A673 (cell line): Measurements from ENCODE around the gene GRID1. TPM values are rescaled to one million over a fixed set of nuclear protein-coding genes. Genes with fewer than 3 reads are reported as not detected.

Source experiments
- BruUV-seq: library from RNA; stranded (reverse); fragments of 400-500 nt; replicated peaks from 2 replicates; lab custom pipeline; 2021; lab: Mats Ljungman, UMichigan
- CTCF ChIA-PET: fragments of 300-600 bp; sonication (Branson Sonifier 250); formaldehyde crosslinking; loops from one replicate; lab custom pipeline; 2022; ENCODE audit warnings: antibody characterized with exemption; lab: Charles Lee
- POLR2A ChIA-PET: fragments of 300-600 bp; sonication (Branson Sonifier 250); formaldehyde crosslinking; loops from one replicate; lab custom pipeline; 2022; ENCODE audit warnings: antibody characterized with exemption; ENCODE audit not compliant: low non-redundant PET; lab: Charles Lee
- DNase-seq: peaks from one replicate; pipeline ENCODE4 v3.0.0-alpha.2; 2015; ENCODE audit warnings: low spot score
- H3K27ac ChIP-seq: fragments of 200-600 bp; sonication (generic); 2 replicates; pipeline ENCODE4 v1.5.1; 2016; ENCODE audit warnings: mixed run types, low read depth, mild to moderate bottlenecking, mixed read lengths, antibody characterized with exemption, low read length; ENCODE audit not compliant: poor library complexity, severe bottlenecking
- H3K27me3 ChIP-seq: fragments of 200-600 bp; sonication (generic); replicated peaks from 2 replicates; pipeline ENCODE4 v1.6.1; 2017; ENCODE audit warnings: mixed run types, low read depth, mild to moderate bottlenecking, mixed read lengths, antibody characterized with exemption, low read length; ENCODE audit not compliant: insufficient read depth, poor library complexity
- H3K36me3 ChIP-seq: fragments of 200-600 bp; sonication (generic); 2 replicates; pipeline ENCODE4 v1.6.1; 2016; ENCODE audit warnings: mixed run types, mild to moderate bottlenecking, mixed read lengths, antibody characterized with exemption, low read length; ENCODE audit not compliant: insufficient read depth, poor library complexity, severe bottlenecking
- H3K4me1 ChIP-seq: fragments of 200-600 bp; sonication (generic); 2 replicates; pipeline ENCODE4 v1.6.1; 2017; ENCODE audit warnings: mixed run types, mild to moderate bottlenecking, mixed read lengths, antibody characterized with exemption, low read length; ENCODE audit not compliant: insufficient read depth, poor library complexity, severe bottlenecking
- H3K4me3 ChIP-seq: fragments of 200-600 bp; sonication (generic); 2 replicates; pipeline ENCODE4 v1.5.1; 2016; ENCODE audit warnings: low read depth, mixed run types, mild to moderate bottlenecking, mixed read lengths, low read length; ENCODE audit not compliant: poor library complexity, severe bottlenecking
- H3K9me3 ChIP-seq: fragments of 200-600 bp; sonication (generic); 2 replicates; pipeline ENCODE4 v1.6.1; 2016; ENCODE audit warnings: mixed run types, low read depth, mild to moderate bottlenecking, mixed read lengths, antibody characterized with exemption, low read length; ENCODE audit not compliant: poor library complexity, severe bottlenecking
- EZH2 ChIP-seq: fragments of 200-600 bp; sonication (generic); IDR thresholded peaks from 2 replicates; pipeline ENCODE4 v1.6.1; 2017; ENCODE audit warnings: borderline replicate concordance, low read depth, mild to moderate bottlenecking, mixed read lengths, antibody characterized with exemption, low read length; ENCODE audit not compliant: poor library complexity, severe bottlenecking
- intact Hi-C: fragments of 100-400 bp; cut with micrococcal nuclease; formaldehyde crosslinking; loops from one replicate; pipeline ENCODE4 v1.10.0; 2022; ENCODE audit not compliant: unreplicated experiment
- total RNA-seq: library from RNA; stranded (reverse); gene quantifications from 2 replicates; pipeline ENCODE4 v1.2.3, GENCODE V29; 2021
- TF ChIP-seq, protein P1 (sequence below): fragments of 300-800, 200-600 bp; sonication (generic); conservative IDR thresholded peaks from 2 replicates; pipeline ENCODE4 v1.5.1; 2017; ENCODE audit warnings: low read depth, mild to moderate bottlenecking, antibody characterized with exemption, low read length, moderate library complexity, mixed read lengths

Gene GRID1
- total RNA-seq, 1 experiment from 2014 or later = not detected

DNA sequence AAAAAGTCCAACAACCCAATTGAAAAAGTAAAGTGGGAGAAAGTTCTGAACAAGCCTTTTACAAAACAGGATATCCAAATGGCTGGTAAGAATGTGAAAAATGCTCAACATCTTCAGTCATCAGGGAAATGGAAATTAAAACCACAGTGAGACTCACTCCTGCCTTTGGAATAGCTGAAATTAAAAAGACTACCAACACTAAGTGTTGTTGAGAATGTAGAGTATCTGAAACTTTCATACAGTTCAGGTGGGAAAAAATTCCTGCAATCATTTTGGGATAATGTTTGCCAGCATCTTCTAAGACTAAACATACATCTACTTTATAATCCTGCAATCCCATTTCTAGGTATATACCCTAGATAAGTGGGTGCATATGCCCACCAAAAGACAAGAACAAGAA is 395.1 kb downstream of the GRID1 start:
- TF ChIP-seq, protein P1, sequence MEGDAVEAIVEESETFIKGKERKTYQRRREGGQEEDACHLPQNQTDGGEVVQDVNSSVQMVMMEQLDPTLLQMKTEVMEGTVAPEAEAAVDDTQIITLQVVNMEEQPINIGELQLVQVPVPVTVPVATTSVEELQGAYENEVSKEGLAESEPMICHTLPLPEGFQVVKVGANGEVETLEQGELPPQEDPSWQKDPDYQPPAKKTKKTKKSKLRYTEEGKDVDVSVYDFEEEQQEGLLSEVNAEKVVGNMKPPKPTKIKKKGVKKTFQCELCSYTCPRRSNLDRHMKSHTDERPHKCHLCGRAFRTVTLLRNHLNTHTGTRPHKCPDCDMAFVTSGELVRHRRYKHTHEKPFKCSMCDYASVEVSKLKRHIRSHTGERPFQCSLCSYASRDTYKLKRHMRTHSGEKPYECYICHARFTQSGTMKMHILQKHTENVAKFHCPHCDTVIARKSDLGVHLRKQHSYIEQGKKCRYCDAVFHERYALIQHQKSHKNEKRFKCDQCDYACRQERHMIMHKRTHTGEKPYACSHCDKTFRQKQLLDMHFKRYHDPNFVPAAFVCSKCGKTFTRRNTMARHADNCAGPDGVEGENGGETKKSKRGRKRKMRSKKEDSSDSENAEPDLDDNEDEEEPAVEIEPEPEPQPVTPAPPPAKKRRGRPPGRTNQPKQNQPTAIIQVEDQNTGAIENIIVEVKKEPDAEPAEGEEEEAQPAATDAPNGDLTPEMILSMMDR = no peak
- no peak for TF ChIP-seq EZH2
- DNase-seq = no peak
- Histone ChIP-seq H3K4me1 (no peaks in the 10 kb centered on the region), H3K36me3 (no peaks in the 10 kb centered on the region), H3K27me3 (no peaks in the 10 kb centered on the region), H3K27ac (no peak overlapping the region), H3K9me3 (no peaks in the 10 kb centered on the region), H3K4me3 (no peak overlapping the region)
- no TSS peak for BruUV-seq
- intact Hi-C loops = no loop called here
- ChIA-PET CTCF (no interaction called here), POLR2A (no interaction called here)

DNA sequence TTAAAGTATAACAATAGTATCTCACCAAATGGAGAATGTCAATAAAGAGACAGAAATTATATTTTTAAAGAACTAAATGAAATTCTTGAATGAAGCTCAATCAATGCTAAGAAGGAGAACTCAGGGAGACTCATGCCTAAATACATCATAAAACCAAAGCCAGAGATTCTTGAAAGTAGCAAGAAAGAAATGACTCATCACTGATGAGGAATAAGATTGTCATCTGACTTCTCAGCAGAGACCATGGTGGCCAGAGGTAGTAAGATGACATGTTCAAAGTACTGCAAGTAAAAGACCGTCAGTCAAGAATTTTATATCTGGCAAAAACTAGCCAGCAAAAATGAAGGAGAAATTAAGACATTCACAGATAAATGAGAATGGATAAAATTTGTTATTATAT is 399.0 kb downstream of the GRID1 start:
- H3K9me3 ChIP-seq = no peaks in the 10 kb centered on the region
- POLR2A ChIA-PET = no interaction called here
- no peak overlapping the region for H3K27ac ChIP-seq
- BruUV-seq = no TSS peak
- intact Hi-C loops = no loop called here
- no peak for DNase-seq
- H3K4me3 ChIP-seq = no peak overlapping the region
- no peaks in the 10 kb centered on the region for H3K27me3 ChIP-seq
- no peaks in the 10 kb centered on the region for H3K4me1 ChIP-seq
- no peak for TF ChIP-seq EZH2
- TF ChIP-seq, protein P1 = no peak
- H3K36me3 ChIP-seq = no peaks in the 10 kb centered on the region
- CTCF ChIA-PET = no interaction called here

DNA sequence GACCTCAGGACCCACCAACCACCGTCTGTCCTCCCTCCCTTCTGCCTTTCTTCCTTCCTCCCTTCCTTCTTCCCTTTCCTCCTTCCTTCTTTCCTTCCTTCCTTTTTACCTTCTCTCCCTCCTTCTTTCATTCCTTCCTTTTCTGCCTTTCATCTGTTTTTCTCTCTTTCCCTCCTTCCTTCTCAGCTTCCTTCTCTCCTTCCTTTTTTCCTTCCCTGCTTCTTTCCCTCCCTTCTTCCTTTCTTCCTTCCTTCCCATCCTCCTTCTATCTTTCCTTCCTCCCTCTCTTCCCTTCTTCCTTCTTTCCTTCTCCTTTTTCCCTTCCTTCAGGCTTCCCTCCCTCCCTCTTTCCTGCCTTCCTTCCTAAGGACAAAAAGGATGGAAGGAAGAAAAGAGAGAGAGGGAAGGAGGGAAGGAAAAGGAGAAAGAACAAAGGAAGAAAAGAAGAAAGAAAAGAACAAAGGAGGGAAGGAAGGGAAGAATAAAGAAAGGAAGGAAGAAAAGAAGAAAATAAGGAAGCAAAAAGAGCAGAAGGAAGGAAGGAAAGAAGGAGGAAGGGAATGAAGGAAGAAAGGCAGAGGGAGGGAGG is 405.0 kb downstream of the GRID1 start:
- CTCF ChIA-PET = no interaction called here
- intact Hi-C loops = no loop called here
- no peak overlapping the region for H3K4me3 ChIP-seq
- no peaks in the 10 kb centered on the region for H3K36me3 ChIP-seq
- H3K27ac ChIP-seq = no peak overlapping the region
- peaks cover 10% of the 10 kb centered on the region for H3K27me3 ChIP-seq
- no peak for DNase-seq
- POLR2A ChIA-PET = no interaction called here
- no TSS peak for BruUV-seq
- no peaks in the 10 kb centered on the region for H3K4me1 ChIP-seq
- H3K9me3 ChIP-seq = no peaks in the 10 kb centered on the region
- TF ChIP-seq EZH2 = no peak
- TF ChIP-seq, protein P1 = no peak
